Hepatocyte (in vitro differentiated cells): Measurements from ENCODE around the gene ATP2A2. TPM values are rescaled to one million over a fixed set of nuclear protein-coding genes. Genes with fewer than 3 reads are reported as not detected.

Experiments
- DNase-seq: peaks from one replicate; pipeline ENCODE4 v3.0.0-alpha.2; 2016; ENCODE audit warnings: low spot score
- H2AFZ ChIP-seq: fragments of 200-600 bp; sonication (generic); 2 replicates; pipeline ENCODE4 v1.6.0; 2016; ENCODE audit warnings: antibody characterized with exemption, mild to moderate bottlenecking
- H3K27ac ChIP-seq: fragments of 200-600 bp; sonication (generic); 2 replicates; pipeline ENCODE4 v1.5.1; 2016; ENCODE audit warnings: mild to moderate bottlenecking
- H3K27me3 ChIP-seq: fragments of 200-600 bp; sonication (generic); 2 replicates; pipeline ENCODE4 v1.6.1; 2016
- H3K36me3 ChIP-seq: fragments of 200-600 bp; sonication (generic); replicated peaks from 2 replicates; pipeline ENCODE4 v1.5.1; 2016; ENCODE audit warnings: low read depth; ENCODE audit not compliant: insufficient read depth
- H3K4me1 ChIP-seq: fragments of 200-600 bp; sonication (generic); 2 replicates; pipeline ENCODE4 v1.5.1; 2016; ENCODE audit warnings: mild to moderate bottlenecking, moderate library complexity; ENCODE audit not compliant: insufficient read depth
- H3K4me2 ChIP-seq: fragments of 200-600 bp; sonication (generic); 2 replicates; pipeline ENCODE4 v1.6.0; 2016
- H3K4me3 ChIP-seq: fragments of 200-600 bp; sonication (generic); 2 replicates; pipeline ENCODE4 v1.5.1; 2016; ENCODE audit warnings: mild to moderate bottlenecking
- H3K79me2 ChIP-seq: fragments of 200-600 bp; sonication (generic); 2 replicates; pipeline ENCODE4 v1.6.0; 2017; ENCODE audit warnings: mild to moderate bottlenecking
- H3K9me2 ChIP-seq: fragments of 200-600 bp; sonication (generic); replicated peaks from 2 replicates; pipeline ENCODE4 v1.6.0; 2017; ENCODE audit warnings: mild to moderate bottlenecking; ENCODE audit not compliant: insufficient read depth
- H3K9me3 ChIP-seq: fragments of 200-600 bp; sonication (generic); 2 replicates; pipeline ENCODE4 v1.5.1; 2016; ENCODE audit warnings: low read depth, mild to moderate bottlenecking
- H4K20me1 ChIP-seq: fragments of 200-600 bp; sonication (generic); 2 replicates; pipeline ENCODE4 v1.6.0; 2016; ENCODE audit warnings: mild to moderate bottlenecking; ENCODE audit not compliant: insufficient read depth, poor library complexity, severe bottlenecking
- EZH2 ChIP-seq: fragments of 200-600 bp; sonication (generic); IDR thresholded peaks from 2 replicates; pipeline ENCODE4 v1.6.1; 2016; ENCODE audit warnings: antibody characterized with exemption, mild to moderate bottlenecking, borderline replicate concordance
- EZH2phosphoT487 ChIP-seq: fragments of 200-600 bp; sonication (generic); IDR thresholded peaks from one replicate; pipeline ENCODE4 v1.6.1; 2018; ENCODE audit warnings: antibody characterized with exemption, mild to moderate bottlenecking, low read depth, moderate library complexity; ENCODE audit not compliant: unreplicated experiment, severe bottlenecking
- WGBS: methylation state at CpG from one replicate; pipeline ENCODE4 v1.1.6; 2016; ENCODE audit warnings: low lambda C conversion rate; ENCODE audit errors: missing lambda C conversion rate; 5-methylcytosine and 5-hydroxymethylcytosine counted together
- polyA plus RNA-seq: library from polyadenylated mRNA; unstranded; fragments of >200 nt; fragmentation: Nextera tagmentation; extraction: Ambion mirVana; gene quantifications from 2 replicates; pipeline ENCODE4 v1.2.1, GENCODE V29; 2016
- total RNA-seq: library from RNA; depleted of rRNA; stranded (reverse); fragments of >200 nt; gene quantifications from 2 replicates; pipeline ENCODE4 v1.2.3, GENCODE V29; 2014
- TF ChIP-seq, protein P1 (sequence below): fragments of 200-600 bp; sonication (generic); IDR thresholded peaks from 2 replicates; pipeline ENCODE4 v1.5.1; 2016; ENCODE audit warnings: antibody characterized with exemption, mild to moderate bottlenecking; ENCODE audit not compliant: poor library complexity

Gene ATP2A2
- total and polyA plus RNA-seq, 2 experiments from 2014 or later: 60.2 to 126 TPM

GRCh38 chr12:110307372-110307771 is 26.3 kb downstream of the ATP2A2 start:
- Histone ChIP-seq H3K4me2 (no peak overlapping the region), H4K20me1 (peaks cover 53% of the 10 kb centered on the region), H3K4me3 (no peak overlapping the region), H3K27ac (no peak overlapping the region), H2AFZ (no peak overlapping the region), H3K79me2 (peaks cover 99% of the 10 kb centered on the region), H3K4me1 (no peaks in the 10 kb centered on the region), H3K36me3 (no peaks in the 10 kb centered on the region), H3K9me3 (no peaks in the 10 kb centered on the region), H3K27me3 (no peaks in the 10 kb centered on the region), H3K9me2 (no peaks in the 10 kb centered on the region)
- no peak for TF ChIP-seq EZH2
- TF ChIP-seq, protein P1, sequence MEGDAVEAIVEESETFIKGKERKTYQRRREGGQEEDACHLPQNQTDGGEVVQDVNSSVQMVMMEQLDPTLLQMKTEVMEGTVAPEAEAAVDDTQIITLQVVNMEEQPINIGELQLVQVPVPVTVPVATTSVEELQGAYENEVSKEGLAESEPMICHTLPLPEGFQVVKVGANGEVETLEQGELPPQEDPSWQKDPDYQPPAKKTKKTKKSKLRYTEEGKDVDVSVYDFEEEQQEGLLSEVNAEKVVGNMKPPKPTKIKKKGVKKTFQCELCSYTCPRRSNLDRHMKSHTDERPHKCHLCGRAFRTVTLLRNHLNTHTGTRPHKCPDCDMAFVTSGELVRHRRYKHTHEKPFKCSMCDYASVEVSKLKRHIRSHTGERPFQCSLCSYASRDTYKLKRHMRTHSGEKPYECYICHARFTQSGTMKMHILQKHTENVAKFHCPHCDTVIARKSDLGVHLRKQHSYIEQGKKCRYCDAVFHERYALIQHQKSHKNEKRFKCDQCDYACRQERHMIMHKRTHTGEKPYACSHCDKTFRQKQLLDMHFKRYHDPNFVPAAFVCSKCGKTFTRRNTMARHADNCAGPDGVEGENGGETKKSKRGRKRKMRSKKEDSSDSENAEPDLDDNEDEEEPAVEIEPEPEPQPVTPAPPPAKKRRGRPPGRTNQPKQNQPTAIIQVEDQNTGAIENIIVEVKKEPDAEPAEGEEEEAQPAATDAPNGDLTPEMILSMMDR: no peak
- no peak for TF ChIP-seq EZH2phosphoT487
- WGBS: 92% methylated on average over 3 of the region's 3 CpGs
- no peak for DNase-seq

- Histone ChIP-seq H3K27me3 (no peaks in the 10 kb centered on the region), H3K4me2 (no peak overlapping the region), H3K4me3 (no peak overlapping the region), H3K27ac (peak overlapping the region; percentile 65), H3K36me3 (no peaks in the 10 kb centered on the region), H3K9me2 (no peaks in the 10 kb centered on the region), H3K79me2 (peaks cover 90% of the 10 kb centered on the region), H2AFZ (no peak overlapping the region), H3K4me1 (no peaks in the 10 kb centered on the region), H3K9me3 (no peaks in the 10 kb centered on the region), H4K20me1 (peaks cover 33% of the 10 kb centered on the region)
- TF ChIP-seq, protein P1: no peak
- TF ChIP-seq EZH2phosphoT487 (no peak), EZH2 (no peak)
- DNase-seq: no peak
Measured at GRCh38 chr12:110310763-110311162, 29.7 kb downstream of the ATP2A2 start.

DNA sequence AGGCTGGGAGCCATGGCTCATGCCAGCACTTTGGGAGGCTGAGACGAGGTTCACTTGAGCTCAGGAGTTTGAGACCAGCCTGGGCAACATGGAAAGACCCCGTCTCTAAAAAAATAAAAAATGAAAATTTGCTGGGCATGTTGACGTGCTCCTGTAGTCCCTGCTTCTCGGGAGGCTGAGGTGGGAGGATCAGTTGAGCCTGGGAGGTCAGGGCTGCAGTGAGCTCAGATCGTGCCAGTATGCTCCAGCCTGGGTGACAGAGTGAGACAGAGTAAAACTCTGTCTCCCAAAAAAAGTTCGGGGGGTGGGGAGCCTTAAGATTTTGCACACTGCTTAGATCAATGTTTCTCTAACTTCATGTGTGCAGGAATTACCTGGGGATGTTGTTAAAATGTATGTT is 30.9 kb downstream of the ATP2A2 start:
- no peak for DNase-seq
- 94% methylated on average over 6 of the region's 6 CpGs for WGBS
- no peak overlapping the region for H3K4me3 ChIP-seq
- H4K20me1 ChIP-seq: peaks cover 22% of the 10 kb centered on the region
- H3K79me2 ChIP-seq: peaks cover 90% of the 10 kb centered on the region
- no peaks in the 10 kb centered on the region for H3K9me2 ChIP-seq
- no peaks in the 10 kb centered on the region for H3K9me3 ChIP-seq
- H2AFZ ChIP-seq: no peak overlapping the region
- no peak overlapping the region for H3K27ac ChIP-seq
- TF ChIP-seq, protein P1: no peak
- TF ChIP-seq EZH2phosphoT487: no peak
- TF ChIP-seq EZH2: no peak
- H3K27me3 ChIP-seq: no peaks in the 10 kb centered on the region
- H3K4me1 ChIP-seq: no peaks in the 10 kb centered on the region
- H3K36me3 ChIP-seq: no peaks in the 10 kb centered on the region
- no peak overlapping the region for H3K4me2 ChIP-seq
